ENCODE data around the gene EYA2. TPM values are rescaled to one million over a fixed set of nuclear protein-coding genes. Genes with fewer than 3 reads are reported as not detected.

The EYA2 gene
- polyA plus RNA-seq, 3 donors = 0.04 to 0.16 TPM; not detected in 1

DNA sequence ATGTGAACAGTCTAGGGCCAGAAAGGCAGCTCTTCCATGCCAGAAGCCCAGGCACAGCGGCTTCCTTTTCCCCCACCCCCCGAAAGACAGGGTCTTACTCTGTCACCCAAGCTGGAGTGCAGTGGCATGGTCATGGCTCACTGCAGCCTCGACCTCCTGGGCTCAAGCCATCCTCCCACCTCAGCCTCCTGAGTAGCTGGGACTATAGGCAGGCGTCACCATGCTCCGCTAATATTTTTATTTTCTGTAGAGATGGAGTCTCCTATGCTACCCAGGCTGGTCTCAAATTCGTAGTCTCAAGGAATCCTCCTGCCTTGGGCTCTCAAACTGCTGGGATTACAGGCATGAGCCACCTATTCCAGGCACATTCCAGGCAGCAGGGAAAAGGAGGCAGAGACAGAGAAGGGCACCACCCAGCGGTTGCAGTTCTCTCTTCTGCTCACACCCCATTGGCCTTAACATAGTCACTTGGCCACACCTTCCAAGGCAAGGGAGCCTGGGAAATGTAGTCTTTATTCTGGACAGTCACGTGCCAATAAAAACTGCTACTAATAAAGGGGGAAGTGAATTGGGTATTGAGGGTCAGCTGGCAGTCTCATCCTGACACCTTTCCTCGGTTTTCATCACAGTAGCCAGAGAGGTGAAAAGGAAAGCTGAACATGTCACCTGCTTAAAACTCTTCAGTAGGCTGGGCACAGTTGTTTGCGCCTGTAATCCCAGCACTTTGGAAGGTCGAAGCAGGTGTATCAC lies 255.9 kb downstream of the EYA2 start:
- H2AFZ ChIP-seq (ENCODE audit: insufficient read depth, low read depth, low read length, poor library complexity, severe bottlenecking) = no peak overlapping the region

DNA sequence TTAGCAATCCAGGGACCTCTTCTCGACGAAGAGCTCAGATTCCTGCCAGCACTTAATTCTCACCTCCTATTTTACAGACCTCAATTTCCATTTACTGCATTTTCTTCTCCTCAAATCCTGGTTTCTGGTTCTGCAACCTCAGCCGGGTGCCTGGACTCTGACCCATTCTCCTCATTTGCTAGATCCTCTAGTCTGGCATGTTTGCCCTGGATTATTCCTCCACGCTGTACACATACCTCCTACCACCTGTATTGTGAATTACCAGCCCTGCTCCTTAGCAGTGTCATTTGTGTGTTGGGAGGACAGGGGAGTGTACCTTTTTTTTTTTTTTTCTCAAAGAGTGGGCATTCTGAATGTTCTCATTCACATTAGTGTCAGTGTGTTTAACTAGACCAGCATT lies 257.4 kb downstream of the EYA2 start:
- Histone ChIP-seq H3K27me3 (ENCODE audit: control insufficient read depth in 2 of 2, insufficient read depth in 2 of 2, low read length in 2 of 2) (no peaks in the 10 kb centered on the region), H4K20me1 (ENCODE audit: insufficient read depth, low read length) (no peaks in the 10 kb centered on the region), H3K79me2 (ENCODE audit: insufficient read depth, low read length) (no peaks in the 10 kb centered on the region), H3K27ac (ENCODE audit: low read depth in 1 of 2, low read length in 2 of 2) (no peak overlapping the region), H3K4me2 (replicated peaks; ENCODE audit: extremely low read depth, low read length, poor library complexity, severe bottlenecking) (no peak overlapping the region), H3K4me1 (ENCODE audit: control insufficient read depth in 1 of 2, insufficient read depth in 2 of 2, low read length in 2 of 2) (peaks cover 7 to 14% of the 10 kb centered on the region in 2 donors), H3K4me3 (replicated peaks in 1 of 3; ENCODE audit: low read depth in 2 of 3, low read length in 3 of 3) (no peak overlapping the region), H3K9ac (ENCODE audit: insufficient read depth, low read length, poor library complexity, severe bottlenecking) (no peak overlapping the region), H2AFZ (ENCODE audit: insufficient read depth, low read depth, low read length, poor library complexity, severe bottlenecking) (no peak overlapping the region), H3K9me3 (replicated peaks in 1 of 2; ENCODE audit: control insufficient read depth in 1 of 2, insufficient read depth in 1 of 2, low read length in 2 of 2) (peaks cover 0 to 6% of the 10 kb centered on the region in 2 donors), H3K36me3 (replicated peaks in 1 of 2; ENCODE audit: control insufficient read depth in 1 of 2, insufficient read depth in 2 of 2, low read length in 2 of 2) (no peaks in the 10 kb centered on the region)
- Mint-ChIP-seq H3K4me3 (peak overlapping the region in 1 of 2 donors; percentile 69), H3K4me1 (peaks cover 20% of the 10 kb centered on the region), H3K27ac (no peak overlapping the region), H3K36me3 (no peaks in the 10 kb centered on the region), H3K27me3 (ENCODE audit: low read depth in 3 of 3) (peaks cover 7 to 12% (median 10%) of the 10 kb centered on the region in 3 donors), H3K9me3 (peaks cover 0 to 9% (median 3%) of the 10 kb centered on the region in 7 donors)
- WGBS (ENCODE audit: insufficient coverage) = 70% methylated on average over 3 of the region's 4 CpGs
- intact Hi-C loops (cut with micrococcal nuclease) = loop anchor here (5.0 kb wide), 2 partner anchors 35 to 455 kb away; no protein-coding TSS in a partner anchor
- no peak for DNase-seq
- TF ChIP-seq, protein P1, sequence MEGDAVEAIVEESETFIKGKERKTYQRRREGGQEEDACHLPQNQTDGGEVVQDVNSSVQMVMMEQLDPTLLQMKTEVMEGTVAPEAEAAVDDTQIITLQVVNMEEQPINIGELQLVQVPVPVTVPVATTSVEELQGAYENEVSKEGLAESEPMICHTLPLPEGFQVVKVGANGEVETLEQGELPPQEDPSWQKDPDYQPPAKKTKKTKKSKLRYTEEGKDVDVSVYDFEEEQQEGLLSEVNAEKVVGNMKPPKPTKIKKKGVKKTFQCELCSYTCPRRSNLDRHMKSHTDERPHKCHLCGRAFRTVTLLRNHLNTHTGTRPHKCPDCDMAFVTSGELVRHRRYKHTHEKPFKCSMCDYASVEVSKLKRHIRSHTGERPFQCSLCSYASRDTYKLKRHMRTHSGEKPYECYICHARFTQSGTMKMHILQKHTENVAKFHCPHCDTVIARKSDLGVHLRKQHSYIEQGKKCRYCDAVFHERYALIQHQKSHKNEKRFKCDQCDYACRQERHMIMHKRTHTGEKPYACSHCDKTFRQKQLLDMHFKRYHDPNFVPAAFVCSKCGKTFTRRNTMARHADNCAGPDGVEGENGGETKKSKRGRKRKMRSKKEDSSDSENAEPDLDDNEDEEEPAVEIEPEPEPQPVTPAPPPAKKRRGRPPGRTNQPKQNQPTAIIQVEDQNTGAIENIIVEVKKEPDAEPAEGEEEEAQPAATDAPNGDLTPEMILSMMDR (IDR thresholded peaks at IDR 0.05) = no peak

More for the DNA sequence above, 255.9 kb downstream of the EYA2 start:
- WGBS (ENCODE audit: insufficient coverage) = 96% methylated on average over 3 of the region's 11 CpGs
- Mint-ChIP-seq H3K27me3 (ENCODE audit: low read depth in 3 of 3) (peaks cover 7 to 10% (median 9%) of the 10 kb centered on the region in 3 donors), H3K9me3 (peaks cover 0 to 9% (median 3%) of the 10 kb centered on the region in 7 donors), H3K4me1 (peaks cover 33% of the 10 kb centered on the region), H3K4me3 (no peak overlapping the region), H3K27ac (peak overlapping the region in 1 of 7 donors; percentile 4), H3K36me3 (peaks cover 0 to 1% of the 10 kb centered on the region in 2 donors)
- TF ChIP-seq, protein P1 (IDR thresholded peaks at IDR 0.05) = peak; percentile 74
- DNase-seq = peak; percentile 61 to 81 (median 79)
- Histone ChIP-seq H3K4me1 (ENCODE audit: control insufficient read depth in 1 of 2, insufficient read depth in 2 of 2, low read length in 2 of 2) (peaks cover 14 to 21% of the 10 kb centered on the region in 2 donors), H3K27me3 (ENCODE audit: control insufficient read depth in 2 of 2, insufficient read depth in 2 of 2, low read length in 2 of 2) (no peaks in the 10 kb centered on the region), H3K27ac (ENCODE audit: low read depth in 1 of 2, low read length in 2 of 2) (no peak overlapping the region), H3K9me3 (replicated peaks in 1 of 2; ENCODE audit: control insufficient read depth in 1 of 2, insufficient read depth in 1 of 2, low read length in 2 of 2) (peaks cover 0 to 6% of the 10 kb centered on the region in 2 donors), H4K20me1 (ENCODE audit: insufficient read depth, low read length) (no peaks in the 10 kb centered on the region), H3K79me2 (ENCODE audit: insufficient read depth, low read length) (no peaks in the 10 kb centered on the region), H3K9ac (ENCODE audit: insufficient read depth, low read length, poor library complexity, severe bottlenecking) (no peak overlapping the region), H3K36me3 (replicated peaks in 1 of 2; ENCODE audit: control insufficient read depth in 1 of 2, insufficient read depth in 2 of 2, low read length in 2 of 2) (no peaks in the 10 kb centered on the region), H3K4me2 (replicated peaks; ENCODE audit: extremely low read depth, low read length, poor library complexity, severe bottlenecking) (no peak overlapping the region), H3K4me3 (replicated peaks in 1 of 3; ENCODE audit: low read depth in 2 of 3, low read length in 3 of 3) (no peak overlapping the region)
- intact Hi-C loops (cut with micrococcal nuclease) = loop anchor here (5.0 kb wide), 2 partner anchors 33 to 453 kb away; no protein-coding TSS in a partner anchor

All from CD14-positive monocyte (primary cell).